ENCODE measurements around the gene SH2D4B. TPM values are rescaled to one million over a fixed set of nuclear protein-coding genes. Genes with fewer than 3 reads are reported as not detected.

Gene SH2D4B
- total RNA-seq, 1 donor, result not detected

GRCh38 chr10:80500572-80501380 lies 36.9 kb upstream of the SH2D4B start:
- TF ChIP-seq CTCF (IDR thresholded peaks at IDR 0.05; ENCODE audit: insufficient read depth, low read length), result peak; percentile 29
- DNase-seq (ENCODE audit: low read depth), result peak; percentile 74

GRCh38 chr10:80501381-80501912 lies 36.3 kb upstream of the SH2D4B start:
- no peak for DNase-seq (ENCODE audit: low read depth)
- TF ChIP-seq CTCF (IDR thresholded peaks at IDR 0.05; ENCODE audit: insufficient read depth, low read length), result no peak
- H3K4me3 ChIP-seq (ENCODE audit: low read depth, low read length), result no peak overlapping the region

More at GRCh38 chr10:80500572-80501380, 36.9 kb upstream of the SH2D4B start:
- no peak overlapping the region for H3K4me3 ChIP-seq (ENCODE audit: low read depth, low read length)

- no peak overlapping the region for H3K4me3 ChIP-seq (ENCODE audit: low read depth, low read length)
- no peak for TF ChIP-seq CTCF (IDR thresholded peaks at IDR 0.05; ENCODE audit: insufficient read depth, low read length)
- DNase-seq (ENCODE audit: low read depth), result no peak
These were observed 35.7 kb upstream of the SH2D4B start for GRCh38 chr10:80501913-80502521.

- no peak for TF ChIP-seq CTCF (IDR thresholded peaks at IDR 0.05; ENCODE audit: insufficient read depth, low read length)
- DNase-seq (ENCODE audit: low read depth), result no peak
- no peak overlapping the region for H3K4me3 ChIP-seq (ENCODE audit: low read depth, low read length)
These were observed 34.8 kb upstream of the SH2D4B start for GRCh38 chr10:80502621-80503583.

- no peak for TF ChIP-seq CTCF (IDR thresholded peaks at IDR 0.05; ENCODE audit: insufficient read depth, low read length)
- DNase-seq (ENCODE audit: low read depth), result no peak
- no peak overlapping the region for H3K4me3 ChIP-seq (ENCODE audit: low read depth, low read length)
These were observed 34.0 kb upstream of the SH2D4B start for GRCh38 chr10:80503584-80504157.

Measured in fibroblast of the aortic adventitia (primary cell).